ENCODE data around the gene TMEM272.
A peak's percentile ranks its signal among the peaks of the same experiment; 100 is the strongest.

- TF ChIP-seq CTCF (IDR thresholded peaks at IDR 0.05) (peak; percentile 84), IRF3 (IDR thresholded peaks at IDR 0.05; ENCODE audit: low read depth, low read length) (no peak), USF2 (IDR thresholded peaks at IDR 0.05; ENCODE audit: borderline replicate concordance, low read depth, low read length) (no peak), REST (IDR thresholded peaks at IDR 0.05; ENCODE audit: low read depth, low read length) (no peak), YY1 (IDR thresholded peaks at IDR 0.05; ENCODE audit: low read depth) (peak; percentile 90), JUND (IDR thresholded peaks at IDR 0.05) (no peak), CHD2 (IDR thresholded peaks at IDR 0.05; ENCODE audit: low read length, partially characterized antibody) (no peak), TAF1 (IDR thresholded peaks at IDR 0.05; ENCODE audit: borderline replicate concordance, low read depth, low read length) (no peak), GABPA (IDR thresholded peaks at IDR 0.05; ENCODE audit: low read depth) (no peak), NFIC (IDR thresholded peaks at IDR 0.05; ENCODE audit: borderline replicate concordance) (no peak)
Observed at GRCh38 chr13:51844862-51845573, at the start of gene TMEM272.

Measured in SK-N-SH (cell line).